Measurements from ENCODE around the gene FCF1.

DNA sequence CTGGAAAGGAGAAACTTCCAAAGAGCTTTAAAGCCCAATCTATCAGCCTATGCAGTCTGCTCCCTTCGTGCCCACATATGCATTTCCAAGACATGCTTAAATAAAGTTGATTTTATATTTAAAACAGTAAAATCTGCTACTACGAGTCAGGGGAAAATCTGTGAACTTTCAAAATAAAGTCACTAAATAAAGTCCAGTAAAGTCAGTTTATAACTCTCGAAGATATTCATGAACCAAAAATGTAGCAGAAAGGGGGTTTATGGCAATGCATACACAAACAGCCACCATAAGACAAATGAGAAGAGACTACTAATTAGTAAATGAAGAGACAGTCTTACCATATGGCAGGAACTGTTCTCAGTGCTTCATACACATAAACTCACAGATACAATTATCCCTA lies 19.8 kb upstream of the FCF1 start:
- TF ChIP-seq, protein P1, sequence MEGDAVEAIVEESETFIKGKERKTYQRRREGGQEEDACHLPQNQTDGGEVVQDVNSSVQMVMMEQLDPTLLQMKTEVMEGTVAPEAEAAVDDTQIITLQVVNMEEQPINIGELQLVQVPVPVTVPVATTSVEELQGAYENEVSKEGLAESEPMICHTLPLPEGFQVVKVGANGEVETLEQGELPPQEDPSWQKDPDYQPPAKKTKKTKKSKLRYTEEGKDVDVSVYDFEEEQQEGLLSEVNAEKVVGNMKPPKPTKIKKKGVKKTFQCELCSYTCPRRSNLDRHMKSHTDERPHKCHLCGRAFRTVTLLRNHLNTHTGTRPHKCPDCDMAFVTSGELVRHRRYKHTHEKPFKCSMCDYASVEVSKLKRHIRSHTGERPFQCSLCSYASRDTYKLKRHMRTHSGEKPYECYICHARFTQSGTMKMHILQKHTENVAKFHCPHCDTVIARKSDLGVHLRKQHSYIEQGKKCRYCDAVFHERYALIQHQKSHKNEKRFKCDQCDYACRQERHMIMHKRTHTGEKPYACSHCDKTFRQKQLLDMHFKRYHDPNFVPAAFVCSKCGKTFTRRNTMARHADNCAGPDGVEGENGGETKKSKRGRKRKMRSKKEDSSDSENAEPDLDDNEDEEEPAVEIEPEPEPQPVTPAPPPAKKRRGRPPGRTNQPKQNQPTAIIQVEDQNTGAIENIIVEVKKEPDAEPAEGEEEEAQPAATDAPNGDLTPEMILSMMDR (IDR thresholded peaks at IDR 0.05; ENCODE audit: low read depth, low read length, poor library complexity, severe bottlenecking), result no peak
- no peak for TF ChIP-seq EZH2phosphoT487 (IDR thresholded peaks at IDR 0.05; ENCODE audit: borderline replicate concordance, low read length)

Measured in DOHH2 (cell line).